CD14-positive monocyte (primary cell): ENCODE data around the gene ZNF282. TPM values are rescaled to one million over a fixed set of nuclear protein-coding genes. Genes with fewer than 3 reads are reported as not detected.
"Not testable (repeated sequence)": the region's sequence is repeated elsewhere in the genome, so short reads cannot be mapped to it uniquely, and the experiment has no call there.

Experiments used
- DNase-seq, 3 donors: peaks; one replicate each; pipeline ENCODE4 v3.0.0-alpha.2; 2011 to 2022
- H2AFZ ChIP-seq: 2 replicates; pipeline ENCODE4 v1.6.0; 2012; ENCODE audit warnings: mild to moderate bottlenecking, low read depth, low read length, inconsistent platforms; ENCODE audit not compliant: insufficient read depth, poor library complexity, severe bottlenecking
- H3K27ac ChIP-seq, 2 donors: 1 replicate in 1 of 2; 2 replicates in 1 of 2; pipeline ENCODE4 v1.5.1; 2012 to 2013; ENCODE audit warnings: low read length in 2 of 2, control low read depth in 1 of 2, inconsistent platforms in 1 of 2, low read depth in 1 of 2, mild to moderate bottlenecking in 1 of 2
- H3K27me3 ChIP-seq, 2 donors: one replicate each; pipeline versions ENCODE4 v1.6.0 to v1.6.1; 2011 to 2013; ENCODE audit warnings: low read length in 2 of 2; ENCODE audit not compliant: control insufficient read depth in 2 of 2, insufficient read depth in 2 of 2
- H3K36me3 ChIP-seq, 2 donors: replicated peaks in 1 of 2; 1 replicate in 1 of 2; 2 replicates in 1 of 2; pipeline versions ENCODE4 v1.5.1 to v1.6.1; 2012 to 2013; ENCODE audit warnings: low read length in 2 of 2, control low read depth in 1 of 2, inconsistent platforms in 1 of 2, mild to moderate bottlenecking in 1 of 2; ENCODE audit not compliant: insufficient read depth in 2 of 2, control insufficient read depth in 1 of 2
- H3K4me1 ChIP-seq, 2 donors: 1 replicate in 1 of 2; 2 replicates in 1 of 2; pipeline versions ENCODE4 v1.5.1 to v1.6.1; 2012 to 2013; ENCODE audit warnings: low read length in 2 of 2, control low read depth in 1 of 2, inconsistent platforms in 1 of 2, mild to moderate bottlenecking in 1 of 2, moderate library complexity in 1 of 2; ENCODE audit not compliant: insufficient read depth in 2 of 2, control insufficient read depth in 1 of 2
- H3K4me2 ChIP-seq: replicated peaks from 2 replicates; pipeline ENCODE3; 2012; ENCODE audit warnings: low read length, moderate library complexity, mild to moderate bottlenecking; ENCODE audit not compliant: poor library complexity, severe bottlenecking; ENCODE audit errors: extremely low read depth
- H3K4me3 ChIP-seq, 3 experiments: fragments of 200-600 bp in 1 of 3; sonication (generic) in 1 of 3; replicated peaks in 1 of 3; 1 replicate in 2 of 3; 2 replicates in 1 of 3; pipeline ENCODE4 v1.5.1; 2011 to 2013; ENCODE audit warnings: low read length in 3 of 3, mild to moderate bottlenecking in 3 of 3, control low read depth in 2 of 3, low read depth in 2 of 3, inconsistent platforms in 1 of 3, moderate library complexity in 1 of 3
- H3K79me2 ChIP-seq: 2 replicates; pipeline ENCODE4 v1.6.0; 2012; ENCODE audit warnings: mild to moderate bottlenecking, control low read depth, inconsistent platforms, low read length, moderate library complexity; ENCODE audit not compliant: insufficient read depth
- H3K9ac ChIP-seq: 2 replicates; pipeline ENCODE4 v1.6.0; 2017; ENCODE audit warnings: low read length, mild to moderate bottlenecking; ENCODE audit not compliant: insufficient read depth, poor library complexity, severe bottlenecking
- H3K9me3 ChIP-seq, 2 donors: replicated peaks in 1 of 2; 1 replicate in 1 of 2; 2 replicates in 1 of 2; pipeline versions ENCODE4 v1.5.1 to v1.6.1; 2012 to 2013; ENCODE audit warnings: low read length in 2 of 2, control low read depth in 1 of 2; ENCODE audit not compliant: control insufficient read depth in 1 of 2, insufficient read depth in 1 of 2
- H4K20me1 ChIP-seq: 2 replicates; pipeline ENCODE4 v1.6.0; 2012; ENCODE audit warnings: mild to moderate bottlenecking, low read length, control low read depth, moderate library complexity; ENCODE audit not compliant: insufficient read depth
- H3K27ac Mint-ChIP-seq, 7 donors: one replicate each; pipeline ENCODE4 v1.8.0; 2020; ENCODE audit warnings: mild to moderate bottlenecking in 7 of 7, mixed read lengths in 7 of 7, moderate library complexity in 6 of 7, inconsistent platforms in 2 of 7
- H3K27me3 Mint-ChIP-seq, 3 donors: one replicate each; pipeline ENCODE4 v1.8.0; 2021 to 2022; ENCODE audit warnings: low read depth in 3 of 3, mild to moderate bottlenecking in 3 of 3, mixed read lengths in 3 of 3, moderate library complexity in 3 of 3, inconsistent platforms in 1 of 3
- H3K36me3 Mint-ChIP-seq, 2 donors: one replicate each; pipeline ENCODE4 v1.8.0; 2020; ENCODE audit warnings: mixed read lengths in 2 of 2, inconsistent platforms in 1 of 2, mild to moderate bottlenecking in 1 of 2
- H3K4me1 Mint-ChIP-seq: one replicate; pipeline ENCODE4 v1.8.0; 2020; ENCODE audit warnings: mild to moderate bottlenecking, mixed read lengths
- H3K4me3 Mint-ChIP-seq, 2 donors: one replicate each; pipeline ENCODE4 v1.8.0; 2020; ENCODE audit warnings: mild to moderate bottlenecking in 2 of 2, mixed read lengths in 2 of 2, moderate library complexity in 1 of 2
- H3K9me3 Mint-ChIP-seq, 7 donors: one replicate each; pipeline ENCODE4 v1.8.0; 2020 to 2022; ENCODE audit warnings: mixed read lengths in 7 of 7, mild to moderate bottlenecking in 6 of 7, moderate library complexity in 6 of 7, inconsistent platforms in 2 of 7
- WGBS: methylation state at CpG from one replicate; pipeline ENCODE4 v1.1.5; 2013; ENCODE audit warnings: missing lambda C conversion rate; ENCODE audit not compliant: insufficient coverage; 5-methylcytosine and 5-hydroxymethylcytosine counted together
- intact Hi-C, 2 donors: fragments of 100-400 bp; cut with micrococcal nuclease; formaldehyde crosslinking; loops; one replicate each; pipeline versions ENCODE4 v1.15.0 to v1.15.1; 2023
- polyA plus RNA-seq, 3 donors: library from polyadenylated mRNA; depleted of rRNA in 1 of 3; unstranded in 2 of 3; stranded (reverse) in 1 of 3; fragments of 300-500 nt in 2 of 3; fragments of >200 nt in 1 of 3; fragmentation: Illumina TruSeq in 2 of 3; gene quantifications; 1 replicate in 2 of 3; 2 replicates in 1 of 3; pipeline ENCODE4 v1.2.3, GENCODE V29; 2012 to 2021
- TF ChIP-seq, protein P1 (sequence below): fragments of 200-600 bp; IDR thresholded peaks from one replicate; pipeline ENCODE4 v1.8.0; 2022; ENCODE audit warnings: antibody characterized with exemption, mild to moderate bottlenecking

Gene ZNF282
- polyA plus RNA-seq, 3 donors, result 0.51 to 6.2 (median 0.86) TPM

DNA sequence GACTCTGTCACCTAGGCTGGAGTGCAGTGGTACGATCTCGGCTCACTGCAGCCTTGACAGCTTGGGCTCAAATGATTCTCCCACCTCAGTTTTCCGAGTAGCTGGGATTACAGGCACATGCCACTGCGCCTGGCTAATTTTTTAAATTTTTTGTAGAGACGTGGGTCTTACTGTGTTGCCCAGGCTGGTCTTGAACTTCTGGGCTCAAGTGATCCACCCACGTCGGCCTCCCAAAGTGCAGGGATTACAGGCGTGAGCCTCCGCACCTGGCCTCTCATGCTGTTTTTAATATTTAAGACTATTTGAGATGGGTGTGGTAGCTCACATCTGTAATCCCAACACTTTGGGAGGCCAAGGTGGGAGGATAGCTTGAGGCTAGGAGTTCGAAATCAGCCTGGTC, 56.2 kb downstream of the ZNF282 start:
- H3K36me3 Mint-ChIP-seq, result peaks cover 58 to 73% of the 10 kb centered on the region in 2 donors

DNA sequence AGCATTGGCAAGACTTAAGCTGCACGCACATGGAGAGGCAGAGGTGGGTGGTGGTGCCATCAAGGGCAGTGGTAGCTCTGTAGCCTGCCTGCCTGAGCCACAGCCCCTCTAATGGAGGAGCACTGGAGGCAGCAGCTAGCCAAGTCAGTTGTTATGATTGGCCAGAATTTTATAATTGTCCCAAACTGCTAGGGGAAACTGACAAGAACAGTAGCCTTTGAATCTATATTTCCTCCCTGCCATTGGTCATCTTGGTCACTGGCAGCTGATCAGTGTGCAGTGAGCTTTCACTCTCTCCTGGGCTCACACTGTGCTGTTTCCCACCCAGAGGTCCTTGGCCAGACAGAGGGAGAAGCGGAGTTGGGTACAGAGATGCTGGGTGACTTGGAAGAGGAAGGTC, 57.0 kb downstream of the ZNF282 start:
- Histone ChIP-seq H3K4me2 (no peak overlapping the region), H3K36me3 (peaks cover 52 to 68% of the 10 kb centered on the region in 2 donors), H3K9ac (no peak overlapping the region), H3K4me3 (no peak overlapping the region), H3K4me1 (no peaks in the 10 kb centered on the region), H3K79me2 (peaks cover 12% of the 10 kb centered on the region), H4K20me1 (peaks cover 16% of the 10 kb centered on the region), H3K27me3 (no peaks in the 10 kb centered on the region), H3K27ac (no peak overlapping the region), H3K9me3 (no peaks in the 10 kb centered on the region), H2AFZ (no peak overlapping the region)
- WGBS, result 100% methylated on average over 2 of the region's 2 CpGs
- intact Hi-C loops, result no loop called here
- Mint-ChIP-seq H3K4me3 (no peak overlapping the region), H3K4me1 (peaks cover 2% of the 10 kb centered on the region), H3K27me3 (no peaks in the 10 kb centered on the region), H3K36me3 (peaks cover 58 to 68% of the 10 kb centered on the region in 2 donors), H3K9me3 (no peaks in the 10 kb centered on the region), H3K27ac (no peak overlapping the region)
- no peak for DNase-seq
- TF ChIP-seq, protein P1, sequence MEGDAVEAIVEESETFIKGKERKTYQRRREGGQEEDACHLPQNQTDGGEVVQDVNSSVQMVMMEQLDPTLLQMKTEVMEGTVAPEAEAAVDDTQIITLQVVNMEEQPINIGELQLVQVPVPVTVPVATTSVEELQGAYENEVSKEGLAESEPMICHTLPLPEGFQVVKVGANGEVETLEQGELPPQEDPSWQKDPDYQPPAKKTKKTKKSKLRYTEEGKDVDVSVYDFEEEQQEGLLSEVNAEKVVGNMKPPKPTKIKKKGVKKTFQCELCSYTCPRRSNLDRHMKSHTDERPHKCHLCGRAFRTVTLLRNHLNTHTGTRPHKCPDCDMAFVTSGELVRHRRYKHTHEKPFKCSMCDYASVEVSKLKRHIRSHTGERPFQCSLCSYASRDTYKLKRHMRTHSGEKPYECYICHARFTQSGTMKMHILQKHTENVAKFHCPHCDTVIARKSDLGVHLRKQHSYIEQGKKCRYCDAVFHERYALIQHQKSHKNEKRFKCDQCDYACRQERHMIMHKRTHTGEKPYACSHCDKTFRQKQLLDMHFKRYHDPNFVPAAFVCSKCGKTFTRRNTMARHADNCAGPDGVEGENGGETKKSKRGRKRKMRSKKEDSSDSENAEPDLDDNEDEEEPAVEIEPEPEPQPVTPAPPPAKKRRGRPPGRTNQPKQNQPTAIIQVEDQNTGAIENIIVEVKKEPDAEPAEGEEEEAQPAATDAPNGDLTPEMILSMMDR, result no peak

More for the DNA sequence above, 56.2 kb downstream of the ZNF282 start:
- H3K27ac ChIP-seq, DNase-seq, H3K4me3 Mint-ChIP-seq, H3K27me3 ChIP-seq, H3K4me3 ChIP-seq, H3K27me3 Mint-ChIP-seq, H3K9me3 ChIP-seq, H3K27ac Mint-ChIP-seq, H3K9me3 Mint-ChIP-seq, H3K4me1 ChIP-seq, H2AFZ ChIP-seq, intact Hi-C loops, H3K4me1 Mint-ChIP-seq, H3K4me2 ChIP-seq, H3K9ac ChIP-seq: not testable (repeated sequence)
- over 99% methylated on average over 10 of the region's 10 CpGs for WGBS
- peaks cover 21% of the 10 kb centered on the region for H4K20me1 ChIP-seq
- H3K36me3 ChIP-seq, result peaks cover 52 to 68% of the 10 kb centered on the region in 2 donors
- H3K79me2 ChIP-seq, result peaks cover 17% of the 10 kb centered on the region
